Stimulated activated CD4-positive, alpha-beta T cell treated with anti-CD3 and anti-CD28 coated beads, TNF-alpha, amount 100 ng/mL, for 24 hours (primary cell): ENCODE results near the gene TK2.

Experiments
- DNase-seq, 3 experiments: peaks; one replicate each; pipeline ENCODE4 v3.0.0-alpha.2; 2020; ENCODE audit warnings: low read depth in 3 of 3

Gene TK2

GRCh38 chr16:66483689-66484452 is 66.1 kb downstream of the TK2 start:
- peak; percentile 46 to 71 (median 59) for DNase-seq

GRCh38 chr16:66481943-66482390 is 68.0 kb downstream of the TK2 start:
- no peak for DNase-seq

- DNase-seq = no peak
Measured at GRCh38 chr16:66481081-66481942, 68.6 kb downstream of the TK2 start.

- DNase-seq = no peak
Measured at GRCh38 chr16:66480265-66481080, 69.4 kb downstream of the TK2 start.

- DNase-seq = no peak
Measured at GRCh38 chr16:66479661-66480264, 70.2 kb downstream of the TK2 start.

- peak; percentile 71 to 82 (median 72) for DNase-seq
Measured at GRCh38 chr16:66478733-66479511, 71.0 kb downstream of the TK2 start.

GRCh38 chr16:66477028-66477515 is 72.8 kb downstream of the TK2 start:
- no peak for DNase-seq

GRCh38 chr16:66476328-66477027 is 73.4 kb downstream of the TK2 start:
- peak in 1 of 3 experiments; percentile 56 for DNase-seq

GRCh38 chr16:66475232-66475631 is 74.7 kb downstream of the TK2 start:
- DNase-seq = no peak

- DNase-seq = peak; percentile 16 to 38 (median 26)
Measured at GRCh38 chr16:66474750-66475199, 75.1 kb downstream of the TK2 start.

- no peak for DNase-seq
Measured at GRCh38 chr16:66473654-66474519, 76.0 kb downstream of the TK2 start.

GRCh38 chr16:66473051-66473571 is 76.8 kb downstream of the TK2 start:
- no peak for DNase-seq

- no peak for DNase-seq
Measured at GRCh38 chr16:66471716-66472393, 78.1 kb downstream of the TK2 start.

- DNase-seq = no peak
Measured at GRCh38 chr16:66471264-66471663, 78.7 kb downstream of the TK2 start.

GRCh38 chr16:66470556-66470955 is 79.4 kb downstream of the TK2 start:
- no peak for DNase-seq

- DNase-seq = no peak
Measured at GRCh38 chr16:66469947-66470546, 79.9 kb downstream of the TK2 start.

GRCh38 chr16:66469291-66469946 is 80.5 kb downstream of the TK2 start:
- no peak for DNase-seq
